ENCODE measurements around the gene COX7A2L.

- no peak for TF ChIP-seq EP300 (IDR thresholded peaks at IDR 0.05)
- TF ChIP-seq, protein P1, sequence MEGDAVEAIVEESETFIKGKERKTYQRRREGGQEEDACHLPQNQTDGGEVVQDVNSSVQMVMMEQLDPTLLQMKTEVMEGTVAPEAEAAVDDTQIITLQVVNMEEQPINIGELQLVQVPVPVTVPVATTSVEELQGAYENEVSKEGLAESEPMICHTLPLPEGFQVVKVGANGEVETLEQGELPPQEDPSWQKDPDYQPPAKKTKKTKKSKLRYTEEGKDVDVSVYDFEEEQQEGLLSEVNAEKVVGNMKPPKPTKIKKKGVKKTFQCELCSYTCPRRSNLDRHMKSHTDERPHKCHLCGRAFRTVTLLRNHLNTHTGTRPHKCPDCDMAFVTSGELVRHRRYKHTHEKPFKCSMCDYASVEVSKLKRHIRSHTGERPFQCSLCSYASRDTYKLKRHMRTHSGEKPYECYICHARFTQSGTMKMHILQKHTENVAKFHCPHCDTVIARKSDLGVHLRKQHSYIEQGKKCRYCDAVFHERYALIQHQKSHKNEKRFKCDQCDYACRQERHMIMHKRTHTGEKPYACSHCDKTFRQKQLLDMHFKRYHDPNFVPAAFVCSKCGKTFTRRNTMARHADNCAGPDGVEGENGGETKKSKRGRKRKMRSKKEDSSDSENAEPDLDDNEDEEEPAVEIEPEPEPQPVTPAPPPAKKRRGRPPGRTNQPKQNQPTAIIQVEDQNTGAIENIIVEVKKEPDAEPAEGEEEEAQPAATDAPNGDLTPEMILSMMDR (IDR thresholded peaks at IDR 0.05), result no peak
- no peak for TF ChIP-seq POLR2AphosphoS5 (IDR thresholded peaks at IDR 0.05)
Observed at GRCh38 chr2:42340938-42341636, 19.9 kb downstream of the COX7A2L start.
